Fibroblast of skin of abdomen (primary cell): ENCODE measurements around the gene GRIP2.

Experiments
- DNase-seq: peaks from one replicate; pipeline ENCODE4 v3.0.0-alpha.2; 2013

GRIP2 gene

DNA sequence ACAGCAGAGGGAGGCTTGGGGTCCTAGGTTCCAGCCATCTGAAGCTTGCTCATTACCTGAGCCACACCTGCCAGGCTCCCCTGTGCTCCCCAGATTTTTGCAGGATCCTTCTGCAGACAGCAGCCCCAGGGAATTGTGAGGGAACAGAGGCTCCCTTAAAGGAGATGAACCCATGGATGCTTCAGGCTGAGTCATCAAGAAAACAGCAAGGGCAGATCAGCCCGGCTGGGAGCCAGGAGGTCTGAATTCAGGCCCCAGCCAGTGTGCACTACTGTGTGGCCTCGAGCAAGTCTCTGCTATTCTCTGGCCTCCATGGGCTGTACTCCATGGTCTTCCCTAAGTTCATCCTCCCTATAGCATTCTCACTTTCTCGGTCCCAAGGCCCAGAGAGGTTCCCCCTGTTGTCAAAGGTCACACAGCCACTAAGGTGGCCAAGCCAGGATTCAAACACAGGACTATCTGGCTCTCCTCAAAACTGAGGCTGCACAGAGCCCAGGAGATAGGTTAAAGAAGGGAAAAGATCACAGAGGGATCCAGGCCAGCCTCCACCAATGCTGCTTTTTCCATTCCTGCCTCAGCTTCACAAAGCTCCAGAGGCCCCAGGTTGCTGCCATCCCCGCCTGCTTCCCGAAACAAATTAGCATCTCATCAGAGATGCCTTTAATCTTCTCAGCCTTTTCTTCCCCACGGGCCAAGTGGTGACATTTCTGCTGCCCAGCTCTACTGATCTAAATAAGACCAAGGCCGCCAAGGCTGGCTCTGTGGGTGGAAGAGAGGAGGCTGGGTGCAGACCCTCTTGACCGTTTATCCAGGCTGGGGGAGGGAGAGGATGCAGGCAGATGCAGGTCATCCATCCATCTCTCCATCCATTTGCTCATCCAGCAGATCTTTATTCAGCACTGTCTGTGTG is 21.2 kb upstream of the GRIP2 start:
- peak; percentile 60 for DNase-seq

- DNase-seq = no peak
Observed at GRCh38 chr3:14560110-14560509, 20.0 kb upstream of the GRIP2 start.

DNA sequence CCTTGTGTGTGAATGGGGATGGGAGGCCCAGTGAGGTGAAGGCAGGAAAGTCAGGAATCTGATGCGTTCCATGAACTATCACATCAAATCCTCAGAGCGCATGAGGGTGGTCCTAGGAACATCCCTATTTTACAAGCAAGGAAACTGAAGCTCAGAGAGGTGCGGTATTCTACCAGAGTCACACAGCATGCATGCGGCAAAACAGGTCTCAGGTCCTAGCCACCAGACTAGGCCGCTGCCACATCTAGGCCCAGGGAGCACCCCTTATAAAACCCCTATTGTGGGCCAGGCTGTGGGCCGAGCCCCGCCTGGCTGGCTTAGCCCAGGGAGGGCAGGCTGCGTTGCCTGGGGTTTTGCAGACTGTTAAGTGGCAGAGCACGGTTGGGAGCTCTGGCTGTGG is 17.9 kb upstream of the GRIP2 start:
- DNase-seq = no peak

GRCh38 chr3:14555835-14556234 is 15.7 kb upstream of the GRIP2 start:
- no peak for DNase-seq

DNA sequence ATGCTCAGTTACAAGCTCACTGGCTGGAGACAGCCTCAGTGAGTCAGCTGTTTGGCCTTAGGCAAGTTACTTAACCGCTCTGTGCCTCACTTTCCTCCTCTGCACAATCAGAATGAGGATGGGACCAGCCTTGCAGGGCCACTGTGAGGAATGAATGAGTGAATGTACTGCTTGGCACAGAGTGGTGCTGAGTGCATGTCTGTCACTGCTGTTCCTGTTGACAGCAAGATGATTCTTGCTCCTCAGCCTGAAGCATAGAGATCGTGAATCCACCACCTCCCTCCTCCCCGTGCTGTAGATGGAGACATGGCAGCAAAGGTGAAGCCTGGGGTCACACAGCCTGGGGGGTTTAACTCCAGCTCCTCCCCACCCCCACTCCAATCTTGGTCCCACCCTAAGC is 14.6 kb upstream of the GRIP2 start:
- DNase-seq = no peak

- DNase-seq = no peak
Observed at GRCh38 chr3:14553871-14554270, 13.7 kb upstream of the GRIP2 start.

- DNase-seq = no peak
Observed at GRCh38 chr3:14552717-14553116, 12.6 kb upstream of the GRIP2 start.

DNA sequence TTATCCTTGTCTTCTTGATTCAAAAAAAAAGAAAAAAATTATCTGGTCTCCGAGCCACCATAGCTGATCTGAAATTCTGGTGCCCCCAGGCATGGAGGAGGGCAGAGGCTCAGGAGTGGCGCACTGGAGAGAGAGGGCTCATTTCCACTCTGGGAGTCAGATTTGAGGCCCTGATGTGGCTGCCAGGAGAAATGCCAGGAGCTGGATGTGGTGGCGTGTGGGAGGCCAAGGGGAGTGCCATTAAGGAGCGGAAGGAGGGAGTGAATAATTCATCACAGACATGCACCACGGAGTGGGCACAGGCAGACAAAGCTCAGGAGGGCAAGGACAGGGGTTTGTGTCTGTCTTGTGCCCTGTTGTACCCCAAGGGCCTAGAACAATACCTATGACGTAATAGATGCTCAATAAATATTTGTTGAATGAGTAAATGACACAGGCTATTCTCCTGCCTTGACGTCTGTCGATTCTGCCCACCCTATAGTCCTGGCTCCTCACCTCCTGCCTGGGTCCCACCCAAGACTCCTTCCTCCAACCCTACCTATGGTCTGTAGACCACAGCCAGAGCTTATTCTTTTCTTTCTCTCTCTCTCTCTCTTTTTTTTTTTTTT is 12.0 kb upstream of the GRIP2 start:
- DNase-seq = no peak

DNA sequence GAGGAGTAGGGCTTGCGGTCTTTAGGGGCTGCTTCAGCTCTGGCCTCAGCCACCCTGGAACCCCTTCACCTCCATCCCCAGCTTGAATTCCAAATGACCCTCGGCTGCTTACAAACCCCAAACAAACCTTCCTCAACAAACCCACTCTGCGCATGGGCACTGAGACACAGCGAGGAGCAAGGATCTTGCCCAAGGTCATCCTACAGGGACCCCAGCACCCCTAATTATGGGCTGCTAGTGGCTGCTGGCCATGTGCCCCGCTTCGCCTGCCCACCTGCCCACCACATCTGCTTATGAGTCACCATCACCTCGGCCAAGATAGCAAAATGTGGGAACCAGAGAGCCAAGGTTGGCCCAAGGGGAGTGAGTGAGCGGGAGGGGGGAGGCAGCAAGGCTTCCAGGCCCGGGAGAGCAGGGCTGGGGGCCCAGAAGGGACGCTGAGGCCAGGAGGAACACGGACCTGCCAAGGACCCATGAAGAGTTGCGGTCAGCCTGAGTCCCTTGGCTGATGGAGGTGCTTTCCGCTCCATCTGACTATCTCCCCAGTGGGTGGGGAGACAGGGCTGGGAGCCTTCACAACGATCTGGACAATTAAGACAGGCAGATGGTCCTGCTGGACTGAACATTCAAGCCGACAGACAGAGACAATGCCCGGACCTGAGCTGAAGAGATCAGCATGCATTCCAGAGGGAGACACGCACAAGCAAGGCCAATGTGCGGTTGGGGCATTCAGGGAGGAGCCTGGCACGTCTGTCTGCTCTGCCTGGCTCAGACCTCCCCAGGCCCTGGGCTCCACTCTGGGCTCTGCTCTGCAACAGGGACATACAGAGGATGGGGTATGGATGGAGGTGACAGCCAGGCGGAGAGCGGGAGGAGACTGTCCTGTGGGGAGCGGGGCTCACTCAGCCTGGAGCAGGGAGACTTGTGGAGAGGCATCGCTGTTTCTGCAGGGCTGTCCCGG is 10.8 kb upstream of the GRIP2 start:
- DNase-seq = peak; percentile 24

DNA sequence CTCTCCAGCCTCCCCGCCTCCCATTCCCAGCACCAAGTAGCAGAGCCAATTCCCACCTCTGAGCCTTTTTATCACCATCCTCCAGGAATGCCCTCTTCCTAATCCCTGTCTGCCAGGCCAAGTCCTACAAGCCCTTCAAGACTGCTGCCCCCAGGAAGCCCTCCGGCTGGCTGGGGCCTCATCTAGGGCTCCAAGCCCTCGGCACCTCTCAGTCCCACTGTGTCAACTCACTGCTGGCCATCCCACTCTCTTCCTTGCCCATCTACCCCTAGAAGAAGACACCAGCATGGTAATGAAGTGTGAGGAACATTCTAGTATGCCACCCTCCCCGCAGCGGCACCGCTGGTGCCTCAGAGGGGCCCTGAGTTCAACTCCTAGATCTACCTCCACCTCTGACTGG is 10.0 kb upstream of the GRIP2 start:
- no peak for DNase-seq

- DNase-seq = no peak
Observed at GRCh38 chr3:14549256-14549919, 9.2 kb upstream of the GRIP2 start.

DNA sequence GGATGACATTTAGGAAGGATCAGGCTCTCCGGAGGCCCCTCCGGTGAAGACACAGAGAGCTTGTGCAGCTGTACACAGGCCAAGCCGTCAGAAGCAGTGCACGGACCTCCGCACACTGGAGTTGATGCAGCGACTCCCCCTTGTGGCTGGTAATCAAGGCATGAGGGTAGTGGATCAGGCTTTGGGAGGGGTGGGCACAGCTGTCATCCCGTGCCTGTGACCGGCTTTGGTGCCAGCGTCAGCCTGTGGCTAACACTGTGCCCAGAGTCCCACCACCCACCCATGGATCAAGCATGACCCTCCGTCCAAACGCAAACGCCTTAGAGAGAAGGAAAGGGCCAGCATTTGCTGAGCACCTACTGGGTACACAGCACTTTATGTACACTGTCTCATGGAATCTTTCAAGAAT is 8.2 kb upstream of the GRIP2 start:
- DNase-seq = peak; percentile 43

- no peak for DNase-seq
Observed at GRCh38 chr3:14547693-14548092, 7.6 kb upstream of the GRIP2 start.

DNA sequence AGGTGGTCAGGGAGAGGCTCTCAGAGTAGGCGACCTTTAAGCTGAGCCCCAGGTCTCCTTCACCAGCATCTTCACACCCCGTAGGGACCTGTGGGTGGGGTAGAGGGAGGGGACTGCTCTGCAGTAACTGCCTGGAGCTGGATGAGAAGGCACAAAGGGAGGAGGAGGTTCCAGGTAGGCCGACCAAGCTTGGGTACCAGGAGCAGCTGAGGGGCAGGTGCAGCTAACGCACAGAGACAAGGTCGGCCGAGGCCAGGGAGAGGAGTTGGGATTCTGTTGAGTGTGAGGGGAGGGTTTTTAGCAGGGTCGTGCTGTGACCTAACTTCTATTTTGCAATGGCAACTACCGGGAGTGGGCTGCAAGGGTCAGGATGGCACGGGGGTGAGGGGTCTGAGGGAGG is 5.9 kb upstream of the GRIP2 start:
- no peak for DNase-seq

DNA sequence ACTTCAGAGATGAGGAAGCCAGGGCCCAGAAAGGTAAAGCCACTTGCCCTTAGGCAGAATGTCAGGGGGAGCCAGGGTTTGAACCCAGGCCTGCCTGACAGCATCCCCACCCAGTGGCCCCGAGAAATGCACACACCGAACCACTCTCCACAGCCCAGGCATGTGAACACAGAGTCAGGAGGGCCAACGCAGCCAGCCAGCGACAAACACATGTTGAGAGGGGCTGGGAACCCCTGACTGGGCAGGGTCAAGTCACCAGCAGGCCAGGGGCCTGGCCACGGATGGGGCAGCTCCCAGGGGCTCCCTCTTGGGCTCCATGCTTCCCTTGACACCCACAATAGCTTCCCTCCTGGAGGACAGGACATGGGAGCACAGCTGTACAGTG is 5.1 kb upstream of the GRIP2 start:
- DNase-seq = no peak

DNA sequence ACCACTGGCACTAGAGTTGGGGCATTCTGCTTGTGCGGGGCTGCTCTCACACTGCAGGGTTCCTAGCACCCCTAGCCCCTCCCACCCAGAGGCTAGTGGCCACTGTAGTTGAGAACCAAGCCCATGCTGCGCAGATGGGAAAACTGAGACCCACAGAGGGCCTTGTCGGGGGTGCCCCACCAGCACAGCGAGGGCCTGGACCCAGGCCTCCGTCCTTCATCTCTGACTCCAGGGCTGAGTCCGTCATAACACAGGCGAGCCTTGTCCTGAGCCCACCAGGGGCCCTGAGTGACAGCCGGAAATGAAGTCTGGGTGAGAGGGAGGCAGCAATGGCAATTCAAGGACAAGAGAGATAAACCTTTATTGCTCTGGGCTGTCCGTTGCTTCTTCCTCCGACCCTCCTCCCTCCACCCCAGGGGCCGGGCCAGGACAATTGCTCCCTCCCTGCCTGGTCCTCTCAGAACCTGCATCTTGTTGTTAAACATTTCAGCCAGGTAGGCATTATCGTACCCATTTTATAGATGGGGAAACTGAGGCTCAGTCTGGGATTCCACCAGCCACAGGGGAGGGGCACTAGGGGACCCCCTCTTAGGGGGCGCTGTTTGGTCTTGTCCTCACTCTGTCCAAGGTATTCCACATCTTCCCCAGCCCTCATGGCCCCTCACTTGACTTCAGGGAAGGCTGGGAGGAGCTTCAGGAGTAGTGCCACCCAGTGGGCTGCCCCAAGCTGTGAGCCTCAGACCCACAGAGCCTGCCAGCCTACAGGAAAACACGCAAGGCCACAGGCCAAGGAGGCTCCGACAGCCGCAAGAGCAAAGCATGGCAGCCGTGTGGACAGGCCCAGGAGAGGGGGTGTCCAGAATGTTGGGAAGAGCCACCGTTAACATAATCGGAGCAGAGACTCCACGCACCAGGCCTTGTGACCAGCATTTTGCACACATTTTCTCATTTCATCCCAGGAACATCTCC is 4.4 kb upstream of the GRIP2 start:
- DNase-seq = no peak

DNA sequence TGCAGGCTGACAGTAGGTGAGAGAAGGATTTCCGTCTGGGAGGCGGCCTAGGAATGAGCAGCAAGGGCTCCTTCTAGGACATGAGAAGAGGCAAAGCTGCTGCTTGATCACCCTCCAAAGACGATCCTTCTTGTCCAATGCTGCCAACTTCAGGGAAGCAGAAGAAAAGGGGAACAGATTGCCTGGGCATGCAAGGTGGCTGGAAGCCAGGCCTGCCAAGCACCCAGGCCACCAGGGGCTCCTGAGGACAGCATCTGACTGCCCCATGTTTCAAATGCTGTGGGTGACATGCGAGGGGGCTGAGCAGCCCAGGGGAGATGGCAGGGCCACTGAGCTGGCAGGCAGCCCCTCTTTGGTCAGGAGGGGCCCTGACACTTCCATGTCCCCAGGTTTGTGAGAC is 3.3 kb upstream of the GRIP2 start:
- no peak for DNase-seq

GRCh38 chr3:14542656-14543055 is 2.5 kb upstream of the GRIP2 start:
- no peak for DNase-seq

DNA sequence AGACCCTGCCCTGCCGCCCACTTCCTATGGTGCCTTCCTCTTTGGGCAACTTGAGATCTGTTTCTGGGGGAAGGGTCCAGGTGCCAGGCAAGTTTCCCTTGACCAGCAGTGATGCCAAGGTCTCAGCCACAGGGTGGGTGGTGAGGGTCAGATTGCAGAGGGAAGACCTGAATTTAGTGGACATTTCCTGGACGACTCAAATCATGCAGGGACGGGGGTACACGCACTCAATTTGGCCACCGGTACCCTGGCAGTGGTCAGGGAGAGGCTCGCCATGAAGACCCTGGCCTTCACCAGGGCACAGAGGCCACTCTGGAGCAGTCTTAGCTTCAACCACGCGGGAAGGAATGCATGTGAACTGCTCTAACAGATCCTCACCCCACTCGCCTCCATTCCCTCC is 1.5 kb upstream of the GRIP2 start:
- no peak for DNase-seq

DNA sequence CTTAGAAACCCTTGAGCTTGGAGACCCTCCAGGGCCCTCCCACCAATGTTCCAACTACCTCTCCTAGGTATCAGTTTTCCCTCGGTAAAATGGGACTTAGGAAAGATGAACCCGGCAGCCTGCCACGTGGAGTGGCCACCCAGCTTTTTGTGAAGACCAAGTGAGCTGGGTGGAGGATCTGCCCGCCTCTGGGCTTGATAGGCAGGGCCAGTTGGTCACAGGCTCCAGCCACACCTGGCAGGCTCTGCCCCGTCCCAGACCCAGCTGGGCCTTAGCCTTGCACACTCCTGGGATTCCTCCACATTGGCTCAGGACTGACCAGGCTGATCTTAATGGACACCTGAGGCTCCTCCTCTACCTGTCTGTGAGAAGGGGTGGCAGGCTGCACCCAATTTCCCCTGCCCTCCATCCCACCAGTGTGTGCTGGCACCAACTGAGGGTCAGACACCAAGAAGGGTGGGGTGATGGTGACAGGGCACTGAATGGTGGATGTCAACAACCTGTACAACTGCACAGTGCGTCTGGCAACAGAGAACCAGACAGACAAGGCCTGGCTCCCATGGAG is 761 bp upstream of the GRIP2 start:
- no peak for DNase-seq

DNA sequence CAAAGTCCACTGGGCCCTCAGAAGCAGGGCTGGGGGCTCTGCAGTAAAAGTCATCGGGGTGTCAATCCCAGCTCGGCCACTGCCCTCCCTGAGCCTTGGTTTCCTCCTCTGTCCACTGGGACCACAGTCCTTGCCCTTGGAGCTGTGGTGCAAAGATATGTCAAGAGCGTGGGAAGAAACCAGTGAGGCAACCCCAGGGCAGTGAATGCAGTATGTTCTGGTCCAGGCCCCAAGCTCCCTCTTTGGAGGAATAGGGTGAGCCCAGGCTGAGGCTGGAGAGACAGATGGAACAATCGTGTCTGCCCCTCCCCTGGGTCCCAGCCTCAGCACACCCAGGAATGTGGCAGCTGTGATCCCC is 779 bp downstream of the GRIP2 start:
- DNase-seq = no peak
